Measurements from ENCODE around the gene ARSI.

The ARSI gene

DNA sequence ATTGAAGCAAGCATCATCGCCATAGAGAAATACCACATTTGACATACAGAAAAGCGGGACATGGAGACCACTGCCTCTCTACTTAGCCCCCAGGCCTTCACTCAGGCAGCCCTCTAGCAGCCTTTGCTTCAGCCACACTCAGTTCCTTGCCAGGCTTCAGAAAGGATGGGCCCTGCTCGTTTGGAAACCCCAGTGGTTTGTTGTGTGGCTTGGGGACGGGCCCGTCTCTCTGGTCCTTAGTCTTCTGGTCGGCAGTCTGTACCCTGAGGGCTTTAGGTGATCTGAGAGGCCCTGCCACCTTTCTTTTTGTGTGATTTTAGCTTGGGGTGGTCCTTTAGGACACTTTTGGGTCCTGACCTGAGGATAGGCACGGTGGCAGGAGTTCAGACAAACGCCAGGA, 21.1 kb upstream of the ARSI start:
- H3K27ac ChIP-seq, result no peak overlapping the region
- H3K9ac ChIP-seq, result no peak overlapping the region
- H3K36me3 ChIP-seq (ENCODE audit: control insufficient read depth, insufficient read depth, low read length), result no peaks in the 10 kb centered on the region
- H3K79me2 ChIP-seq, result no peaks in the 10 kb centered on the region
- TF ChIP-seq, protein P1, sequence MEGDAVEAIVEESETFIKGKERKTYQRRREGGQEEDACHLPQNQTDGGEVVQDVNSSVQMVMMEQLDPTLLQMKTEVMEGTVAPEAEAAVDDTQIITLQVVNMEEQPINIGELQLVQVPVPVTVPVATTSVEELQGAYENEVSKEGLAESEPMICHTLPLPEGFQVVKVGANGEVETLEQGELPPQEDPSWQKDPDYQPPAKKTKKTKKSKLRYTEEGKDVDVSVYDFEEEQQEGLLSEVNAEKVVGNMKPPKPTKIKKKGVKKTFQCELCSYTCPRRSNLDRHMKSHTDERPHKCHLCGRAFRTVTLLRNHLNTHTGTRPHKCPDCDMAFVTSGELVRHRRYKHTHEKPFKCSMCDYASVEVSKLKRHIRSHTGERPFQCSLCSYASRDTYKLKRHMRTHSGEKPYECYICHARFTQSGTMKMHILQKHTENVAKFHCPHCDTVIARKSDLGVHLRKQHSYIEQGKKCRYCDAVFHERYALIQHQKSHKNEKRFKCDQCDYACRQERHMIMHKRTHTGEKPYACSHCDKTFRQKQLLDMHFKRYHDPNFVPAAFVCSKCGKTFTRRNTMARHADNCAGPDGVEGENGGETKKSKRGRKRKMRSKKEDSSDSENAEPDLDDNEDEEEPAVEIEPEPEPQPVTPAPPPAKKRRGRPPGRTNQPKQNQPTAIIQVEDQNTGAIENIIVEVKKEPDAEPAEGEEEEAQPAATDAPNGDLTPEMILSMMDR (IDR thresholded peaks at IDR 0.05), result no peak
- peaks cover 5% of the 10 kb centered on the region for H3K4me1 ChIP-seq
- no peaks in the 10 kb centered on the region for H3K27me3 ChIP-seq (ENCODE audit: control insufficient read depth, insufficient read depth, low read length)
- H3K4me3 ChIP-seq (ENCODE audit: low read depth, low read length), result no peak overlapping the region
- no peaks in the 10 kb centered on the region for H3K9me3 ChIP-seq (ENCODE audit: control insufficient read depth, low read length)
- no peak overlapping the region for H2AFZ ChIP-seq
- no peak overlapping the region for H3K4me2 ChIP-seq (ENCODE audit: low read length)

DNA sequence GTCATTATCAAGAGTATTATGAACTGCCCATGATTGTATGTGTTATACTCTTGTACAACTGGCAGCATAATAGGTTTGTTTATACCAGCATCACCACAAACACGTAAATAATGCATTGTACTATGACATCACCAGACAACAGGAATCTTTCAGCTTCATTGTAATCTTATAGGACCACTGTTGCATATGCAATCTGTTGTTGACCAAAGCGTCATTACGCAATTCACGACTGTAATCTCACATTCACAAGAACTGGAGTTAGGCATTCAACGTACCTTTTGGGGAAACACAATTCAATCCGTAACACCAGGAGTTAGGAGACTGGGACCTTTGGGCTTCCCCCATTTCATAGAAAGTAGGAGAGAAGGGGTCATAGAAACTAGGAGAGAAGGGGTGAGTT, 20.4 kb upstream of the ARSI start:
- no peak overlapping the region for H3K9ac ChIP-seq

DNA sequence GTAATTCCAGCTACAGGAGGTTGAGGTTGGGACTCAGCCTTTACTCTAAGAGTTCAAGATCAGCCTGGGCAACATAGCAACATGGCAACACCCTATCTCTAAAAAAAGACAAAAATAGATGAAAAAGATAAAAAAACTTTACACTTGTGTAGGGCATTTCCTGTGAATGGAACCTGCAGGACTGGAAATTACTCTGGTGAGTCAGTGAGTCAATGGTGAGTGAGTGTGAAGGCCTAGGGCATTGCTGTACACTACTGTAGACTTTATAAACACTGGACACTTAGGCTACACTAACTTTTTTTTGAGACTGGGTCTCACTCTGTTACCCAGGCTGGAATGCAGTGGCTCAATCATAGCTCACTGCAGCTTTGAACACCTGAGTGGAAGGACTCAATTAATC, 19.5 kb upstream of the ARSI start:
- Histone ChIP-seq H3K27ac (no peak overlapping the region), H3K9me3 (ENCODE audit: control insufficient read depth, low read length) (no peaks in the 10 kb centered on the region), H3K27me3 (ENCODE audit: control insufficient read depth, insufficient read depth, low read length) (no peaks in the 10 kb centered on the region), H3K36me3 (ENCODE audit: control insufficient read depth, insufficient read depth, low read length) (no peaks in the 10 kb centered on the region), H3K9ac (no peak overlapping the region), H3K4me3 (ENCODE audit: low read depth, low read length) (no peak overlapping the region), H3K79me2 (no peaks in the 10 kb centered on the region), H3K4me2 (ENCODE audit: low read length) (no peak overlapping the region), H3K4me1 (peaks cover 5% of the 10 kb centered on the region), H2AFZ (no peak overlapping the region)
- TF ChIP-seq, protein P1 (IDR thresholded peaks at IDR 0.05), result no peak

More for the DNA sequence above, 20.4 kb upstream of the ARSI start:
- no peak overlapping the region for H3K27ac ChIP-seq
- H3K4me2 ChIP-seq (ENCODE audit: low read length), result no peak overlapping the region
- no peaks in the 10 kb centered on the region for H3K36me3 ChIP-seq (ENCODE audit: control insufficient read depth, insufficient read depth, low read length)
- H3K4me3 ChIP-seq (ENCODE audit: low read depth, low read length), result no peak overlapping the region
- no peak overlapping the region for H2AFZ ChIP-seq
- no peaks in the 10 kb centered on the region for H3K9me3 ChIP-seq (ENCODE audit: control insufficient read depth, low read length)
- TF ChIP-seq, protein P1 (IDR thresholded peaks at IDR 0.05), result no peak
- H3K27me3 ChIP-seq (ENCODE audit: control insufficient read depth, insufficient read depth, low read length), result no peaks in the 10 kb centered on the region
- peaks cover 5% of the 10 kb centered on the region for H3K4me1 ChIP-seq
- H3K79me2 ChIP-seq, result no peaks in the 10 kb centered on the region

DNA sequence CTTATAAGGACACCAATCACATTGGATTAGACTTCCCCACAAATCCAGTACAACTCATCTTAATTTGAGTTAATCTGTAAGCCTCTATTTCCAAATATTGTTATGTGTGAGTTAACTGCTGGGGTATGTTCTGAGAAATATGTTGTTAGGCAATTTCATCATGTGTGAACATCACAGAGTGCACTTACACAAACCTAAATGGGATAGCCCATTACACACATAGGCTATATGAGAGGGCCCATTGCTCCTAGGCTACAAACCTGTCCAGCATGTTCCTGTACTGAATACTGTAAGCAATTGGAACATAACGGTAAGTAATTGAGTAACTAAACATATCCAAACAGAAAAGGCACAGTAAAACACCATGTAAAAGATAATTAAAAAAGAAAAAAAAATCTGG, 19.1 kb upstream of the ARSI start:
- H3K27me3 ChIP-seq (ENCODE audit: control insufficient read depth, insufficient read depth, low read length), result no peaks in the 10 kb centered on the region
- H2AFZ ChIP-seq, result no peak overlapping the region
- no peak overlapping the region for H3K9ac ChIP-seq
- H3K36me3 ChIP-seq (ENCODE audit: control insufficient read depth, insufficient read depth, low read length), result no peaks in the 10 kb centered on the region
- H3K4me1 ChIP-seq, result peaks cover 5% of the 10 kb centered on the region
- H3K27ac ChIP-seq, result no peak overlapping the region
- no peak overlapping the region for H3K4me2 ChIP-seq (ENCODE audit: low read length)
- H3K4me3 ChIP-seq (ENCODE audit: low read depth, low read length), result no peak overlapping the region
- H3K79me2 ChIP-seq, result no peaks in the 10 kb centered on the region
- no peaks in the 10 kb centered on the region for H3K9me3 ChIP-seq (ENCODE audit: control insufficient read depth, low read length)
- TF ChIP-seq, protein P1 (IDR thresholded peaks at IDR 0.05), result no peak

DNA sequence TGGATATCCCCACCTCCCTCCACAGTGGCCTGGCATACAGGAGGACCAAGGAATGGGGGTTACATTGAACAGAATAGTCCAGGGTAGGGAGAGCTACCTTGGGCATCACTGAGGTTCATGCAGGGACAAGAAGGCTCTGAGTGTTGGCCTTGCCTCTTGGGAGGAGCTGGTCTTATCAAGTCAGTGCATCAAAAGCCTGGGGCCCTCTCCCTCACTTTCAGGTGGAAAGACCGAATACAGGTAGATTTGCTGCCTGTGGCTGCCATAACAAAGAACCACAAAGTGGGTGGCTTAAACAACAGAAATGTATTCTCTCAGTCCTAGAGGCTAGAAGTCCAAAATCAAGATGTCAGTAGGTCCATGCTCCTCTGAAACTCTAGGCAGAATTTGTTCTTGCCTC, 18.5 kb upstream of the ARSI start:
- no peak overlapping the region for H3K27ac ChIP-seq

More for the DNA sequence above, 18.5 kb upstream of the ARSI start:
- Histone ChIP-seq H3K4me1 (peaks cover 5% of the 10 kb centered on the region), H3K27me3 (ENCODE audit: control insufficient read depth, insufficient read depth, low read length) (no peaks in the 10 kb centered on the region), H3K9me3 (ENCODE audit: control insufficient read depth, low read length) (no peaks in the 10 kb centered on the region), H3K79me2 (no peaks in the 10 kb centered on the region), H3K4me3 (ENCODE audit: low read depth, low read length) (no peak overlapping the region), H3K9ac (no peak overlapping the region), H3K36me3 (ENCODE audit: control insufficient read depth, insufficient read depth, low read length) (no peaks in the 10 kb centered on the region), H2AFZ (no peak overlapping the region), H3K4me2 (ENCODE audit: low read length) (no peak overlapping the region)
- TF ChIP-seq, protein P1 (IDR thresholded peaks at IDR 0.05), result no peak

Data from parathyroid adenoma (tissue), 2 donors.